ENCODE measurements around the gene B4GALNT4.

DNA sequence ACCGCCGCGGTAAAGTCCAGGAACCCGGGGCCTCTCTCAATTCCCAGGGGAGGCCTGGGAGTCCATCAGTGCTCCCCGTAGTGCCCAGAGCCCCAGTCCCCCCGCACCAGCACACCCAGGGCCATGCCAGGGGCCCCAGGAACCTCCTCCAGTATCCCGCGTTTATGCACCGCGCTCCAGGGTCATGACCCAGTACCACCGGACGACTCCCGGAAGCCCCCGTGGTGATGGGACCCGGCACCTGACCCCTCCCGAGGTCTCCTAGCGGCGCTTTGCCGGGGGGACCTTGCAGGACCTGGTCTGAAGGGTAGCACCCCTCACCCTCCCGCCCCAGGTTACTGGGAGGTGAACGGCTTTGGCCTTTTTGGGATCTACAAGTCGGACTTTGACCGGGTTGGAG lies 11.2 kb downstream of the B4GALNT4 start:
- TF ChIP-seq, protein P1, sequence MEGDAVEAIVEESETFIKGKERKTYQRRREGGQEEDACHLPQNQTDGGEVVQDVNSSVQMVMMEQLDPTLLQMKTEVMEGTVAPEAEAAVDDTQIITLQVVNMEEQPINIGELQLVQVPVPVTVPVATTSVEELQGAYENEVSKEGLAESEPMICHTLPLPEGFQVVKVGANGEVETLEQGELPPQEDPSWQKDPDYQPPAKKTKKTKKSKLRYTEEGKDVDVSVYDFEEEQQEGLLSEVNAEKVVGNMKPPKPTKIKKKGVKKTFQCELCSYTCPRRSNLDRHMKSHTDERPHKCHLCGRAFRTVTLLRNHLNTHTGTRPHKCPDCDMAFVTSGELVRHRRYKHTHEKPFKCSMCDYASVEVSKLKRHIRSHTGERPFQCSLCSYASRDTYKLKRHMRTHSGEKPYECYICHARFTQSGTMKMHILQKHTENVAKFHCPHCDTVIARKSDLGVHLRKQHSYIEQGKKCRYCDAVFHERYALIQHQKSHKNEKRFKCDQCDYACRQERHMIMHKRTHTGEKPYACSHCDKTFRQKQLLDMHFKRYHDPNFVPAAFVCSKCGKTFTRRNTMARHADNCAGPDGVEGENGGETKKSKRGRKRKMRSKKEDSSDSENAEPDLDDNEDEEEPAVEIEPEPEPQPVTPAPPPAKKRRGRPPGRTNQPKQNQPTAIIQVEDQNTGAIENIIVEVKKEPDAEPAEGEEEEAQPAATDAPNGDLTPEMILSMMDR (IDR thresholded peaks at IDR 0.05): no peak
- no peak for TF ChIP-seq POLR2AphosphoS5 (IDR thresholded peaks at IDR 0.05)
- no peak for TF ChIP-seq POLR2A (IDR thresholded peaks at IDR 0.05; ENCODE audit: low read depth)
- no peak for TF ChIP-seq EP300 (IDR thresholded peaks at IDR 0.05)

All from esophagus muscularis mucosa (tissue), 4 donors.